ENCODE results near the gene SMYD4. TPM values are rescaled to one million over a fixed set of nuclear protein-coding genes. Genes with fewer than 3 reads are reported as not detected.

The SMYD4 gene
- total and polyA plus RNA-seq, 2 experiments from 2014 or later: 17.0 to 21.9 TPM

DNA sequence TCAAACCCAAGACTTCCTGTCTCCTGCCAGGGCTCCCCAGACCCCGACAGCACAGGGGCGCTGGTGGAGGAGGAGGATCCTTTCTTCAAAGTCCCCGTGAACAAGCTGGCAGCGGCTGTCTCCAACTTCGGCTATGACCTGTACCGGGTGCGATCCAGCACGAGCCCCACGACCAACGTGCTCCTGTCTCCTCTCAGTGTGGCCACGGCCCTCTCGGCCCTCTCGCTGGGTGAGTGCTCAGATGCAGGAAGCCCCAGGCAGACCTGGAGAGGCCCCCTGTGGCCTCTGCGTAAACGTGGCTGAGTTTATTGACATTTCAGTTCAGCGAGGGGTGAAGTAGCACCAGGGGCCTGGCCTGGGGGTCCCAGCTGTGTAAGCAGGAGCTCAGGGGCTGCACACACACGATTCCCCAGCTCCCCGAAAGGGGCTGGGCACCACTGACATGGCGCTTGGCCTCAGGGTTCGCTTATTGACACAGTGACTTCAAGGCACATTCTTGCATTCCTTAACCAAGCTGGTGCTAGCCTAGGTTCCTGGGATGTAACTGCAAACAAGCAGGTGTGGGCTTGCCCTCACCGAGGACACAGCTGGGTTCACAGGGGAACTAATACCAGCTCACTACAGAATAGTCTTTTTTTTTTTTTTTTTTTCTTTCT is 59.8 kb downstream of the SMYD4 start:
- H3K27me3 ChIP-seq (ENCODE audit: insufficient read depth): no peaks in the 10 kb centered on the region
- Mint-ChIP-seq H3K9me3 (no peaks in the 10 kb centered on the region), H3K27ac (peak overlapping the region; percentile 77; the same call in 1 of the 2 replicates), H3K4me3 (no peak overlapping the region), H3K4me1 (peaks cover 14% of the 10 kb centered on the region), H3K27me3 (ENCODE audit: insufficient read depth, low read depth, poor library complexity) (peaks cover 10% of the 10 kb centered on the region), H3K36me3 (ENCODE audit: low read depth) (peaks cover 20% of the 10 kb centered on the region; the same call in 2 of the 3 replicates)
- peaks cover 11% of the 10 kb centered on the region; the same call in 1 of the 2 replicates for H3F3A ChIP-seq (replicated peaks; ENCODE audit: low read depth)
- H4K20me1 ChIP-seq (replicated peaks; ENCODE audit: insufficient read depth): no peaks in the 10 kb centered on the region; the same call in 1 of the 2 replicates
- no peaks in the 10 kb centered on the region for H3K9me2 ChIP-seq (ENCODE audit: insufficient read depth)
- DNase-seq (ENCODE audit: low spot score) (peak; percentile 91), ATAC-seq (peak; percentile 85)
- TF ChIP-seq JUNB (IDR thresholded peaks at IDR 0.05; ENCODE audit: unreplicated experiment) (no peak), NANOG (IDR thresholded peaks at IDR 0.05; ENCODE audit: borderline replicate concordance) (0 out of 2 replicates have a peak, but pooled peaks have one; percentile 12)
- H3K4me1 ChIP-seq (ENCODE audit: insufficient read depth): peaks cover 12% of the 10 kb centered on the region
- H3K36me3 ChIP-seq (ENCODE audit: insufficient read depth): no peaks in the 10 kb centered on the region
- H2AFZ ChIP-seq: peak overlapping the region; percentile 35
- peak overlapping the region; percentile 41 for H3K4me3 ChIP-seq
- peak overlapping the region; percentile 85 for H3K27ac ChIP-seq (ENCODE audit: low read depth)
- H3K79me2 ChIP-seq (replicated peaks; ENCODE audit: insufficient read depth): no peaks in the 10 kb centered on the region
- peak overlapping the region; percentile 67 for H3K4me2 ChIP-seq

DNA sequence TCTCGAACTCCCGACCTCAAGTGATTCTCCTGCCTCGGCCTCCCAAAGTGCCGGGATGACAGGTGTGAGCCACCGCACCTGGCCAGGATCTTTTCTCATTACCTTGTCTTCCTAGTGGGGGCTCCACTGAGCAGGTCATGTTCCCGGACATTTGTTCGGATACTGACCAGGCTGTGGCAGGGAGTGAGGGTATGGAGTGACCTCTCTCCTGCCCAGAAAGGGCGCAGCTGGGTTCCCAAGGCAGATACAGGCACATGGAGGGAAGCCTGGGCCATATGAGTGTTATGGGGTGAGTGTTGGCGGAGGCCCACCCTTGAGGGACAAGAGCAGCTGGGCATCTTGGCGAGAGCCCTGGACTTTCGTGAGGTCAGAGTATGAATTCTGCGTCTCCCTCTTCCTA is 62.3 kb downstream of the SMYD4 start:
- H3K4me3 Mint-ChIP-seq: no peak overlapping the region
- peaks cover 26% of the 10 kb centered on the region for H3K4me1 Mint-ChIP-seq
- peaks cover 14% of the 10 kb centered on the region; the same call in 2 of the 3 replicates for H3K36me3 Mint-ChIP-seq (ENCODE audit: low read depth)
- no peak for TF ChIP-seq POLR2AphosphoS5 (IDR thresholded peaks at IDR 0.05; ENCODE audit: low read depth)
- TF ChIP-seq, protein P1, sequence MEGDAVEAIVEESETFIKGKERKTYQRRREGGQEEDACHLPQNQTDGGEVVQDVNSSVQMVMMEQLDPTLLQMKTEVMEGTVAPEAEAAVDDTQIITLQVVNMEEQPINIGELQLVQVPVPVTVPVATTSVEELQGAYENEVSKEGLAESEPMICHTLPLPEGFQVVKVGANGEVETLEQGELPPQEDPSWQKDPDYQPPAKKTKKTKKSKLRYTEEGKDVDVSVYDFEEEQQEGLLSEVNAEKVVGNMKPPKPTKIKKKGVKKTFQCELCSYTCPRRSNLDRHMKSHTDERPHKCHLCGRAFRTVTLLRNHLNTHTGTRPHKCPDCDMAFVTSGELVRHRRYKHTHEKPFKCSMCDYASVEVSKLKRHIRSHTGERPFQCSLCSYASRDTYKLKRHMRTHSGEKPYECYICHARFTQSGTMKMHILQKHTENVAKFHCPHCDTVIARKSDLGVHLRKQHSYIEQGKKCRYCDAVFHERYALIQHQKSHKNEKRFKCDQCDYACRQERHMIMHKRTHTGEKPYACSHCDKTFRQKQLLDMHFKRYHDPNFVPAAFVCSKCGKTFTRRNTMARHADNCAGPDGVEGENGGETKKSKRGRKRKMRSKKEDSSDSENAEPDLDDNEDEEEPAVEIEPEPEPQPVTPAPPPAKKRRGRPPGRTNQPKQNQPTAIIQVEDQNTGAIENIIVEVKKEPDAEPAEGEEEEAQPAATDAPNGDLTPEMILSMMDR (conservative IDR thresholded peaks at IDR 0.05; ENCODE audit: low read depth in 2 of 2): peak; percentile 47
- Histone ChIP-seq H4K20me1 (replicated peaks; ENCODE audit: insufficient read depth) (no peaks in the 10 kb centered on the region; the same call in 1 of the 2 replicates), H3K27ac (ENCODE audit: low read depth) (no peak overlapping the region), H3K36me3 (ENCODE audit: insufficient read depth) (no peaks in the 10 kb centered on the region), H3K4me1 (ENCODE audit: insufficient read depth) (peaks cover 19% of the 10 kb centered on the region), H3K4me2 (no peak overlapping the region), H3K9me2 (ENCODE audit: insufficient read depth) (no peaks in the 10 kb centered on the region), H3K79me2 (replicated peaks; ENCODE audit: insufficient read depth) (no peaks in the 10 kb centered on the region), H3K27me3 (ENCODE audit: insufficient read depth) (no peaks in the 10 kb centered on the region), H2AFZ (no peak overlapping the region), H3K4me3 (no peak overlapping the region), H3F3A (replicated peaks; ENCODE audit: low read depth) (peaks cover 17% of the 10 kb centered on the region; the same call in 1 of the 2 replicates)
- no peaks in the 10 kb centered on the region for H3K9me3 Mint-ChIP-seq
- peaks cover 11% of the 10 kb centered on the region for H3K27me3 Mint-ChIP-seq (ENCODE audit: insufficient read depth, low read depth, poor library complexity)
- ATAC-seq: no peak
- DNase-seq (ENCODE audit: low spot score): no peak
- H3K27ac Mint-ChIP-seq: no peak overlapping the region

DNA sequence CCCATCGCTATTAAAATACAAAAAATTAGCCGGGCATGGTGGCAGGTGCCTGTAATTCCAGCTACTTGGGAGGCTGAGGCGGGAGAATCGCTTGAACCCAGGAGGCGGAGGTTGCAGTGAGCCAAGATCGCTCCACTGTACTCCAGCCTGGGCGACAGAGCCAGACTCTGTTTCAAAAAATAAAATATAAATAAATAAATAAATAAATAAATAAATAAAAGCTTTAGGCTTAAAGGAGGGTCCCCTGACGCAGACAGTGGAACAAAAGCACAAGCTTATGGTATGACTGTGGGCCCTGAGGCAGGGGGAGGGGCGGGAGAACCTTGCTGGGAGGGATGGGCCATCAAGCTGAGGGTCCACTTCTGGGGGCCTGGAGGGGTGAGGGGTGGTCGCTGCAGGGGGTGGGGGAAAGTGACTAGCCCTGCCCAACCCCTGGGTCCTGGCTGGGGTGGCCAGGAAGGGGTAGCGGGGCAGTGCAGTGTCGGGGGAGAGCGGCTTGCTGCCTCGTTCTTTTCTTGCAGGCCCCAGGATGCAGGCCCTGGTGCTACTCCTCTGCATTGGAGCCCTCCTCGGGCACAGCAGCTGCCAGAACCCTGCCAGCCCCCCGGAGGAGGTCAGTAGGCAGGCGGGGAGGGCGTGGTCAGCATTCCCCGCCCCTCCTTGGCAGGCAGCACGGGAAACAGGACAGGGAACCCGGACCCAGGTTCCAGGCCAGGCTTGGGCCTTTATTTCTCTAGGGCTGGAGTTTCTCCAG is 63.1 kb downstream of the SMYD4 start:
- DNase-seq (ENCODE audit: low spot score) (no peak), ATAC-seq (no peak)
- no peak overlapping the region for H3K4me2 ChIP-seq
- H3K9me3 Mint-ChIP-seq: no peaks in the 10 kb centered on the region
- H3K79me2 ChIP-seq (replicated peaks; ENCODE audit: insufficient read depth): no peaks in the 10 kb centered on the region
- H3K27me3 ChIP-seq (ENCODE audit: insufficient read depth): no peaks in the 10 kb centered on the region
- peaks cover 11% of the 10 kb centered on the region; the same call in 2 of the 3 replicates for H3K36me3 Mint-ChIP-seq (ENCODE audit: low read depth)
- H3K4me1 Mint-ChIP-seq: peaks cover 33% of the 10 kb centered on the region
- H4K20me1 ChIP-seq (replicated peaks; ENCODE audit: insufficient read depth): no peaks in the 10 kb centered on the region; the same call in 1 of the 2 replicates
- H3K4me3 Mint-ChIP-seq: no peak overlapping the region
- peaks cover 17% of the 10 kb centered on the region; the same call in 1 of the 2 replicates for H3F3A ChIP-seq (replicated peaks; ENCODE audit: low read depth)
- H3K27me3 Mint-ChIP-seq (ENCODE audit: insufficient read depth, low read depth, poor library complexity): peaks cover 15% of the 10 kb centered on the region
- no peaks in the 10 kb centered on the region for H3K9me2 ChIP-seq (ENCODE audit: insufficient read depth)
- no peak overlapping the region for H2AFZ ChIP-seq
- no peak overlapping the region for H3K27ac ChIP-seq (ENCODE audit: low read depth)
- H3K4me1 ChIP-seq (ENCODE audit: insufficient read depth): peaks cover 27% of the 10 kb centered on the region
- no peak overlapping the region for H3K27ac Mint-ChIP-seq
- H3K36me3 ChIP-seq (ENCODE audit: insufficient read depth): no peaks in the 10 kb centered on the region
- no peak overlapping the region for H3K4me3 ChIP-seq
- TF ChIP-seq EZH2 (IDR thresholded peaks at IDR 0.05; ENCODE audit: low read depth, unreplicated experiment) (no peak), POLR2AphosphoS5 (IDR thresholded peaks at IDR 0.05; ENCODE audit: low read depth) (no peak), STAT1 (IDR thresholded peaks at IDR 0.05; ENCODE audit: unreplicated experiment) (no peak)
- TF ChIP-seq, protein P1 (conservative IDR thresholded peaks at IDR 0.05; ENCODE audit: low read depth in 2 of 2): no peak
- TF ChIP-seq, protein P2, sequence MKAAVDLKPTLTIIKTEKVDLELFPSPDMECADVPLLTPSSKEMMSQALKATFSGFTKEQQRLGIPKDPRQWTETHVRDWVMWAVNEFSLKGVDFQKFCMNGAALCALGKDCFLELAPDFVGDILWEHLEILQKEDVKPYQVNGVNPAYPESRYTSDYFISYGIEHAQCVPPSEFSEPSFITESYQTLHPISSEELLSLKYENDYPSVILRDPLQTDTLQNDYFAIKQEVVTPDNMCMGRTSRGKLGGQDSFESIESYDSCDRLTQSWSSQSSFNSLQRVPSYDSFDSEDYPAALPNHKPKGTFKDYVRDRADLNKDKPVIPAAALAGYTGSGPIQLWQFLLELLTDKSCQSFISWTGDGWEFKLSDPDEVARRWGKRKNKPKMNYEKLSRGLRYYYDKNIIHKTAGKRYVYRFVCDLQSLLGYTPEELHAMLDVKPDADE (IDR thresholded peaks at IDR 0.05): no peak
